Suppressor macrophage treated with lipopolysaccharide for 1 hour (primary cell): Measurements from ENCODE around the gene MAPK13.
"Not testable (repeated sequence)": the region's sequence is repeated elsewhere in the genome, so short reads cannot be mapped to it uniquely, and the experiment has no call there.

Experiments
- DNase-seq, 3 donors: peaks; one replicate each; pipeline ENCODE4 v3.0.0-alpha.2; 2020 to 2022

MAPK13 gene

DNA sequence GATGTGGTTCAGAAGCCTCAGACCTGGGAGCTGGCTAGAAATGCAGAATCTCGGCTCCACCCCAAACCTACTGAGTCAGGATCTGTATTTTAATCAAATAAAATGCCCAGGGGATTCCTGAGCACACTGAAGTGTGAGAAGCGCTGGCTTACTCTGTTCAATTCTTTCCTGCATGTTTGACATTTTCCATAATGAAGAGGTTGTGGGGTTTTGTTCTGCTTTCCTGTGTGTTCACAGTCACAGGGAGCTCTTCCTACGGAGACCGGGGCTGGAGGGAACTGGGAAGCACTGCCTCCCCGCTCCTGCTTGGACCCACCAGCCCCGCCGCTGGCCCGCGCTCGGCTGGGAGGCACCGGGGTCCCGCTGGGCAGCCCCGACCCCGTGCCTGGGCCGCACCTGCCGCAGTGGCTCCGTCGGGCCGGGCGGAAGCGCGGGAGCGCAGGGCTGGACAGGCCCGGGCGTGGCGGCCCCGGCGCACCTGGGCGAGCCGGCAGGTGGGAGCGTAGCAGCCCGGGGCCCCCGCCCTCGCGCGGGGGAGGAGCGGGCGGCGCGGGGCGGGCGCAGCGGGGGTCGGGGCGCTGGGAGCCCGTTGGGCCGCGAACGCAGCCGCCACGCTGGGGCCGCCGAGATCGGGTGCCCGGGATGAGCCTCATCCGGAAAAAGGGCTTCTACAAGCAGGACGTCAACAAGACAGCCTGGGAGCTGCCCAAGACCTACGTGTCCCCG lies at the start of gene MAPK13:
Gene MAPK13, plus strand, starts transcription at position 573 of the 726 bp plus-strand sequence. Its CDS starts 70 bp downstream, at position 643.
- DNase-seq, result peak; percentile 77 to 87 (median 78)

DNA sequence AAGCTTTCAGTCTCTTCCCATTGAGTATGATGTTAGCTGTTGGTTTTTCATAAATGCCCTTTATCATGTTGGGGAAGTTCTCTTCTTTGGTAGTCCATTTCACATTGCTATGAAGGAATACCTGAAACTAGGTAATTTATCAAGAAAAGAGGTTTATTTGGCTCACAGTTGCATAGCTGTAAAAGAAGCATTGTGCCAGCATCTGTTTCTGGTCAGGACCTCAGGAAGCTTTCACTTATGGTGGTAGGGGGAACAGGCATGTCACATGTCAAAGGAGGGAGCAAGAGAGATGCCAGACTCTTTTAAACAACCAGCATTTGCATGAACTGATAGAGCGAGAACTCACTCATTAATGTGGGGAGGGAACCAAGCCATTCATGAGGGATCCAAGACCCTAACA lies 48.0 kb upstream of the MAPK13 start:
- DNase-seq, result no peak

DNA sequence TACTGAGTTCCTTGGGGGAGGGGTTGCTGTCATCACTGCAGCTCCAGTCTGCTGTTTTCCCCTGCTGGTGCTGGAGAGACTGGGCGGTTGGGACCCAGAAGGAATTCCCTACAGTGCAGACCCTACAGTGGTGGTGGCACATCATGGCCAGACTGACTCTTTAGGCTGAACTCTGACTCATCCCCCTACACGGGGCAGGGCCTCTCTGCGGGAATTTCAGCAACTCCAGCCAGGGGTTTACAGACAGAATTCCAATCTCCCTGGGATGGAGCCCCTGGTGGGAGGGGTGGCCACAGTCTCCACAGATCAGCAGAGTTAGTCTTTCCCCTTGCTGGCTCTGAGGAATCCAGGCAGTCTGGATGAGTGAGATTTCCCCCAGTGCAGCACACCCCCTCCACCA lies 46.9 kb upstream of the MAPK13 start:
- no peak for DNase-seq

DNA sequence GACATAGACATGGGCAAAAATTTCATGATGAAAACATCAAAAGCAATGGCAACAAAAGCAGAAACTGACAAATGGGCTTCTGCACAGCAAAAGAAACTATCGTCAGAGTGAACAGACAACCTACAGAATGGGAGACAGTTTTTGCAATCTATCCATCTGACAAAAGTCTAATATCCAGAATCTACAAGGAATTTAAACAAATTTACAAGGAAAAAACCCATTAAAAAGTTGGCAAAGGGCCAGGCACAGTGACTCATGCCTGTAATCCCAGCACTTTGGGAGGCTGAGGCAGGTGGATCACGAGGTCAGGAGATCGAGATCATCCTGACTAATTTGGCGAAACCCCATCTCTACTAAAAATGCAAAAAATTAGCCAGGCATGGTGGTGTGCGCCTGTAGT lies 42.1 kb upstream of the MAPK13 start:
- not testable (repeated sequence) for DNase-seq

DNA sequence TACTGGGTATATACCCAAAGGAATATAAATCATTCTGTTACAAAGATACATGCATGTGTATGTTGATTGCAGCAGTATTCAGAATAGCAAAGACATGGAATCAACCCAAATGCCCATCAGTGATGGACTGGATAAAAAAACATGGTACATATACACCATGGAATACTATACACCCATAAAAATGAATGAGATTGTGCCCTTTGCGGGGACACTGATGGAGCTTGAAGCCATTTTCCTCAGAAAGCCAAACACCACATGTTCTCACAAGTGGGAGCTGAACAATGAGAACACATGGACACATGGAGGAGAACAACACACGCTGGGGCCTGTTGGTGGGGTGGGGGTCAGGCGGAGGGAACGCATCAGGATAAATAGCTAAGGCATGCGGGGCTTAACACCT lies 41.3 kb upstream of the MAPK13 start:
- DNase-seq, result no peak

DNA sequence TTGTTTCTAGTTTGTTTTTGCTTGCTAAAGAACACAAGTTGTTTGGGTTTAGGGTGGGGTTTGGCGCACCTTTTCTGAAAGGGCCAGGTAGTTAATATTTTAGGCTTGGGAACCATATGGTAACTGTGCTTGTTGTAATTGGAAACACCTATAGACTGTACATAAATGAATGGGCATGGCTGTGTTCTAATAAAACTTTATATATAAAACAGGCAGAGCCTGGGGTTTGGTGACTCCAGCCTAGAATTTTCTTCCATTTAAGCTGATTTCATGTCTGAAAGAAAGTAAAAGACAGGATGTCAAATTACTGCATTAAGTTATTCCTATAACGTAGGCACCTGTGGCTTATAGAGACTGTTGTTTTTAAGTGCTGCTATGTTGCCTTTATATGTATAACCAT lies 36.1 kb upstream of the MAPK13 start:
- DNase-seq, result no peak

DNA sequence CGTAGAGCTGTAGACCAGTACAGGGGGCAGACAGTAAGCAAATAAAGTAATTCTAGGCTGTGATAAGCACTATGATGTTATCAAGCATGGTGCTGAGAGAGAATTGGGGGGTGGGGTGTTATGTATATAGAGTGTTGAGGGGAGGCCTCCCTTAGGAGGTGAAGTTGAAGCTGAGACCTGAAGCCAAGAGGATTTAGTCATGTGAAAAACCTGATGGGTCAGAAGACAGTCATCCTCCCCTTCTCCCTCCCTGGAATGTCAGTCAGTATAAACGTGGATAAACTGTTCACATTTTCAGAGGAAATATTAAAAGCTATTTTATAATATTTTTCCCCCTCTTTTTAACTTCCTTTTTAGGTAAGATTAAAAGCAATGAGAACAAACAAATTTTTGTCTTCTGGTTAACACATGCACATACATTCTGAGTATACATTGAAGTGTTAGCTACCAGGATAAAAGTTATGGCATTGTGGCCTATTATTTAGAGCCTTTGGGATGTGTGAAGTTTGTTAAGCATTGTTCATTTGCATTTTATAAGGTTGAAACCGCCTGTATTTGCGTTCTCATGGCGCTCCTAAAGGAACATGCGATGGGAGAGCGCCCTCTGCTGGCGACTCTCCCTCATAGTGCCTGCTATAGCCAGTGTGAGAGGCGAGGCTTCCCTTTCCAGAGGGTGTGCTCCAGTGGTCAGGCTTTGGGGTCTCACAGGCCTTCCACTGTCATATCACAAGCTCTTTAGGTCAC lies 35.4 kb upstream of the MAPK13 start:
- peak; percentile 86 to 94 (median 91) for DNase-seq

DNA sequence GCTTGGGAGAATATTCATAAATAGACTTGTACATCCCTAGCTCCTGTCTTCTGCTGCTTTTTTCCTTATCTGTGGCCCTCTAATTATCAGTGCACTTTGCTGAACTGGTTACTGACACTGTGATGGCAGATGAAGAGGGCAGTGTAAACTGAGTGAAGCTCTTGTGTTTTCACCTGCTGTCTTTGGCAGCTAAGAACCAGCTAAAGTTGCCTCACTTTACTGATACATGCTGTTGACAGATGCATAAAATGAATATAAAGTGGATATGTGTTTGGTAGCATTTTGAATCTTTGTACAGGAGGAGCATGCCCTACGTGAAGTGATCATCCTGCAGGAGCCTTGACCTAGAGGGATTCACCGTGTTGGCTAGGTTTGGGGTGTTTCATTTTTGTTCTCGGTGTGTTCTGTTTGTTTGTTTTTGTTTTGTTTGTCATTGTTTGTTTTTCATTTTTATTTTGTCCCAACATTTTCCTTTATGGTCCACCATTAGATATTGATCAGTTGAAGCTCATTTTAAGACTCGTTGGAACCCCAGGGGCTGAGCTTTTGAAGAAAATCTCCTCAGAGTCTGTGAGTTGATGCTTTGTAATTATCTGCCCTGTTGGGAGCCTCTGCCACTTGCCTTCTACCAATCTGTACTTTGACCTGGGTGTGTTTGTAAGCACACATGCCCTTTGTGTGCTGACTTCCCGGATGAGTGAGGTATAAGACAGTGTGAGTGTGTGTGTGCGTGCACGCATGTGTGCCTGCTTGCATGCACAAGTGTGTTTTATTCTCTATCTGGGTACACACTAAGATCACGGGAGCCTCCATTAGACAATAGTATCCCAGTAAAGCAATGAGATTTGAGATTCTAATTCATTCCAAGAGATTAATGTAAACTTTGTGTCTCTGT lies 34.6 kb upstream of the MAPK13 start:
- no peak for DNase-seq

DNA sequence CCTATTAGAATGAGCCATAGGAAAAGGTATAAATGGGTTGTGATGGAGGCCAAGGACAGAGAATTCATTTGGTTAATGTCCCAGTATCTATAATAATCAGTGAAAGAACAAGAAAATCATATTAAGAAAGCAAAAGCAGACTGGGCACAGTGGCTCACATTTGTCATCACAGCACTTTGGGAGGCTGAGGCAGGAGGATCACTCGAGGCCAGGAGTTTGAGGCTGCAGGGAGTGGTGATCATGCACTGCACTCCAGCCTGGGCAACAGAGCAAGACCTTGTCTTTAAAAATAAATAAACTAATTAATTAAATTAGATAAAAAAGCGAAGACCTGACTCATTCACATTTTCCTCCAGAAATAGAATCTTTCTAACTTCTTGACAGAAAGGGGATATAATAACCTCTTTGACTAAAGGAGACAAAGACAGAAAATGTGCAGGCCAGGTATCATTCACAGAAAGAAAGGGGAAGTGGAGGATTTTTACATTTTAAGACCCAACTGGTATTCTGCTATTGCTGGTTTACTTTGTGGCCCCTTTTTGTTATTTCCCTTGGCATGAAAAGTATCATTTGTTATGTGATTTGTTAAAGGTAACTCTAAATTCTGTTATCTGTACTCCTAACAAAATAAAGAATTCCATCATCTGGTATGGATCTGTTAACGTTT lies 31.9 kb upstream of the MAPK13 start:
- DNase-seq, result no peak

DNA sequence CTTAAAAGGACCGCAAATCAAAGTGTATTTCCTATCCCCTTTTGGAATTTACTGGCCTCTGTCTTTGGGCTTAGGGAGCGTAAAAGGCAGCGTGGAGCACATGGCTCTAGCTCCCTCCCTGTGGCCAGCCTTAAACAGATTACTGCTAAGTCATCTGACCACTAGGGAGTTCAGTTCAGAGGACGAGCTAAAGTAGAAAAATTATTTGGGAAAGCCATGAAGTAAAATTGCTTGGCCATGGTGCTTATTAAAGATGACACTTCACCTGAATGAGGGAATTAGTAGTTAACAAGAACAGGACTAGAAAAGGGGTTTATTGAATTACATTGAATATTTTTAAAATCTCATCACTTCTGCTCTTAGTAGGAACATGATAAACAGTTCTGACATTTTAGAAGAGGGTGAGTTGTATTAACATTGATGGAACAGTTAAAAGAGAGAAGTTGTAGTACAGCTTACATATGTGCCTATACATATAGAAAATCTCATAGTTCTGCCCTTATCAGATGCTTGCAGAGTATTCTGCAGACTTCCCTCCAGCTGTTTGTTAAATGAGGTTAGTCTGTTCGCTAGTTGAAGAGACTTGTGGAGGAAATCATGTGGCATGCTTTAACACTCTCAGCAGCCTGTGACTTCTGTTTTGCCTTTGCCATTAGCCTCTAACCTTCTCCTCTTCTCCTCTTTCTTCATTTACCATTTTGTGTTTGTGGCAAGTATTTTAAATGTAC lies 31.2 kb upstream of the MAPK13 start:
- DNase-seq, result no peak

DNA sequence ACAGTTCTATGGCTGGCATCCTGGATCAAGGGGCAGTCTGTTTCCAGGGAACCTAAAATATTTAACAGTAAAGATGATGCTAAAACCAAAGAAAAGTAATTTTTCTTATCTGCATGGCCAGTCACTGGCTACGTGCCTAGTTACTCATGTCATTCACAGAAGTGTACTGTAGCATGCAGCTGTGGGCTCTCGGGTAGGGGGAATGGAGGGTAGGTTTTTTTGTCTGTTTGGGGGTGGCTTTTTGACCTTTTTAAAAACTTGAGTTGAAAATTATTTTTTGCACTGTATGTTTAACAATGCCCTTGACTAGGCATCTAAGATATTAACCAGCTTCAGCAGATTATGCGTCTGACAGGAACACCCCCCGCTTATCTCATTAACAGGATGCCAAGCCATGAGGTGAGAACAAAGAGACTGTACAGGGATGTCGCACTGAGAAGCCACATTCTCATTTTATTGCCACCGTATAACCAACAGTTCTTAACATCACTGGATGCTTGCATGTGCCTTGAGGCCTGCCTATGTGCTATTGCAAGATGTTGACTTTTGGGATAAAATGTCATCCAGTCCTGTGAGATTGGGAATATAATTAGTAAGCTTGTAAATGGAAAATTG lies 30.3 kb upstream of the MAPK13 start:
- no peak for DNase-seq

DNA sequence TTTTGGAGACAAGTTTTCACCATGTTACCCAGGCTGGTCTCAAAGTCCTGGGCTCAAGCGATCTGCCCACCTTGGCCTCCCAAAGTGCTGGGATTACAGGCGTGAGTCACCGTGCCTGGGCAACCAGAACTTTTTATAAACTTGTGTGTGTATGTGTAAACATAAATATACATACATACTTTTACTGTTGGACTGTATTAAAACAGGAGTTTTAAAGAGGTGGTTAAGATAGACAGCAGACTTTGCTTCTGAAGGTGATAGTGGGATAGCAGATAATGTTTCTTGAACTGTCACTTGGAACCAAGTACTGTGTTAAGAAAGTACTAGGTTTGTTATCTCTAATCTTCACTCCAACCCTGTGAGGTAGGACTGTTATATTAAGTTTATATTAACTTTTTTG lies 28.6 kb upstream of the MAPK13 start:
- no peak for DNase-seq

DNA sequence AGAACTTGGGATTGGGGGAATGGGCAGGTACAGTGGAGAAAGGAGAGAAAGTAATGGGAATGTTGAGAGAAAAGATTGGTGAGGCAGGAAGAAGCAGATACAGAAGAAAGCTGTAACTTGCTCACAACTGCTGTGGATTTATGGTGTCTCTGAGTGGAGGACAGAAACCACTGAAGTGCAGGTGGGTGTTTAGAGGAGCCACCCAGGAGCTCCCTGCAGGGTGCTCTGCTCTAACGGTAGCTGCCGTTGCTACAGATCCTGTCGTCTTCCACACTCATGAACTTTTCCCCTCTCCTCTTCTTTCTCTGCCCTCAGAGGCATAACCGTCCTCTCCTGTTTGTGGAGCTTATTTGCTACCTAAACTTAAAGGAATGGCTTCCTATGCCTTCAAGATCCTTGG lies 27.5 kb upstream of the MAPK13 start:
- no peak for DNase-seq

DNA sequence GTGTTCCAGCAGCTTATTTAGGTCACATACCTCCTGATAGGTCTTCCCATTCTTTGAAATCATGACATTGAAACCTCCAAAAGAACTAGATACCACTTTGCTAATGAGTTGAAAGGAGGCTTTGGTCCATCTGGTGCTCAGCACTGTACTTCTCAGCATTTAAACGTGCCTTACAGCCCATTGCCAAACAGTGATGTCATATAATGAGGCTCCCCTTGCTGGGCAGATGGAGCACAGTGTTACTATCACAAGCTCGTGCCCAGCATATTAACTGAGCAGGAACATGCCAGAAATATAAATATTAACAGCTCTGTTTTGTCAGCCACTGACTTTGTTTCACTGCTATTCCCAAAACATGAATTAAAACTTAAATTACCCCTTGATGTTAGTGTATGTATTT lies 25.5 kb upstream of the MAPK13 start:
- DNase-seq, result no peak

DNA sequence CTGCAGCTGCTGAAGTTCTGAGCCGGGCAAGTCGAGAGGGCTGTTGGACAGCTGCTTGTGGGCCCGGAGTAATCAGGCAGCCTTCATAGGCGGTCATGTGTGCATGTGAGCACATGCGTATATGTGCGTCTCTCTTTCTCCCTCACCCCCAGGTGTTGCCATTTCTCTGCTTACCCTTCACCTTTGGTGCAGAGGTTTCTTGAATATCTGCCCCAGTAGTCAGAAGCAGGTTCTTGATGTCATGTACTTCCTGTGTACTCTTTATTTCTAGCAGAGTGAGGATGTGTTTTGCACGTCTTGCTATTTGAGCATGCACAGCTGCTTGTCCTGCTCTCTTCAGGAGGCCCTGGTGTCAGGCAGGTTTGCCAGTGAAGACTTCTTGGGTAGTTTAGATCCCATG lies 21.2 kb upstream of the MAPK13 start:
- DNase-seq, result no peak

DNA sequence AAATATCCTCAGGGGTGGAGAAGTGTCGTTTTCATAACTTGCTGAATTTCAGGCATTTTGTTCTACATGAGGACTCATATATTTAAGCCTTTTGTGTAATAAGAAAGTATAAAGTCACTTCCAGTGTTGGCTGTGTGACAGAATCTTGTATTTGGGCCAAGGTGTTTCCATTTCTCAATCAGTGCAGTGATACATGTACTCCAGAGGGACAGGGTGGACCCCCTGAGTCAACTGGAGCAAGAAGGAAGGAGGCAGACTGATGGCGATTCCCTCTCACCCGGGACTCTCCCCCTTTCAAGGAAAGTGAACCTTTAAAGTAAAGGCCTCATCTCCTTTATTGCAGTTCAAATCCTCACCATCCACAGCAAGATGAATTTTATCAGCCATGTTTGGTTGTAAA lies 20.3 kb upstream of the MAPK13 start:
- DNase-seq, result no peak

DNA sequence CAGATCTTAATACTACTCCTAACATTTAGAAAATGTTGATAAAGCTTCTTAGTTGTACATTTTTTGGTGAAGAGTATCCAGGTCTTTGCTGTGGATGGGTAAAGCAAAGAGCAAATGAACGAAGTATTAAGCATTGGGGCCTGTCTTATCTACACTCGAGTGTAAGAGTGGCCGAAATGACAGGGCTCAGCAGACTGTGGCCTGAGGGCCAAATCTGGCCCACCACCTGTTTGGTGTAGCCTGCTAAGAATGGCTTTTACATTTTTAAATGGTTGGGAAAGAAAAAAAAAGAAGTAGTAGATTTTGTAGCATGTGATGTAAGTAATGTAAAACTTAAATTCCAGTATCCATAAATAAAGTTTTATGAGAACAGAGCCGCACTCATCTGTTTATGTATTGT lies 19.4 kb upstream of the MAPK13 start:
- no peak for DNase-seq

DNA sequence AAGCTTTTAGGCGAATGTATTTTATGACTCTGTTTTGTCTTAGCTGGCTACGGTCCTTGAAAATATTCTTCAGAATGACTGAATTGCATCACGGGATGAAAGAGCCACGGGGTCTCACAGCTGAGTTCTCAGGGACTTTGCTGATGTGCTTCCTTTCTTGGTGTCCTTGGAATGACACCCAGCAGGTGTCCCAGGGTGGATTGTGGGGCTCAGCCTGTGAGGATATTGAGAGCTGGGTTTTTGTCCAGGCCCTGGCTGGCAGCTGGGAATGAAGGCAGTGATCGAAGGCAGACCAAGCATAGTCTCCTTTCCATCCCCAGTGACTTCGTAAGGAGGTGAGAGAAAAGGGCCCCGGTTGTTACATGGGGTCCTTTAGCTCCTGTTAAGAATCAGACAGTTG lies 18.8 kb upstream of the MAPK13 start:
- DNase-seq, result no peak

DNA sequence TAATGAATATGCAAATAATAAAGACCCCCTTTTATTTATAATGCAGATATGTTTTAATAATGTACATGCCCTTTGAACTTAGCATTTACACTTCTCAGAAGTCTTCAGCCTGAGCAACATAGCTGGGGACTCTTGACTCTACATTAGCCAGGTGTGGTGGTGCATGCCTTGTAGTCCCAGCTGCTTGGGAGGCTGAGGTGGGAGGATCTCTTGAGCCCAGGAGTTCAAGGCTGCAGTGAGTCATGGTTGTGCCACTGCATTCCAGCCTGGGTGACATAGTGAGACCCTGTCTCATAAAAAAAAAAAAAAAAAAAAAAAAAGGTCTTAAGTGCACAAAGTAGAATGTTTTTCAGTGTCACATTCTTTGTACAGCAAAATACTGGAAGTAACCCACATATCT lies 17.3 kb upstream of the MAPK13 start:
- no peak for DNase-seq

DNA sequence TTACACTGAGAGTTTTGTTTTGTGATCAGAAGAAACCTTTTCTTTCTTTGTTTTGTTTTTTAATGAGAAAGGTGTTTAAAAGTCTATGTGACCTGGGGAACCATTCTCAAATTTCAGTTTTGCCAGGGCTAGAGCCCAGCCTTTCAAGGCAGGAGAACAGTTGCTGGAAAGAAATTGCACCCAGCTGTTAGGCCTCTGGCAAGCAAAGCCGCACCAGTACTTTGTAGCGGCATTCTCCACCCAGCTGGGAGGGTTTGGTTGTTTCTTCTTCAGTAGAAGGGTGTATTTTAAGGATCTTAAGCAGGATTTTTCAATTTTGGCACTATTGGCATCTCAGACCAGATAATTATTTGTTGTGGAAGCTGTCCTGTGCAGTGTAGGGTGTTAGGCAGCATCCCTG lies 16.6 kb upstream of the MAPK13 start:
- DNase-seq, result no peak

DNA sequence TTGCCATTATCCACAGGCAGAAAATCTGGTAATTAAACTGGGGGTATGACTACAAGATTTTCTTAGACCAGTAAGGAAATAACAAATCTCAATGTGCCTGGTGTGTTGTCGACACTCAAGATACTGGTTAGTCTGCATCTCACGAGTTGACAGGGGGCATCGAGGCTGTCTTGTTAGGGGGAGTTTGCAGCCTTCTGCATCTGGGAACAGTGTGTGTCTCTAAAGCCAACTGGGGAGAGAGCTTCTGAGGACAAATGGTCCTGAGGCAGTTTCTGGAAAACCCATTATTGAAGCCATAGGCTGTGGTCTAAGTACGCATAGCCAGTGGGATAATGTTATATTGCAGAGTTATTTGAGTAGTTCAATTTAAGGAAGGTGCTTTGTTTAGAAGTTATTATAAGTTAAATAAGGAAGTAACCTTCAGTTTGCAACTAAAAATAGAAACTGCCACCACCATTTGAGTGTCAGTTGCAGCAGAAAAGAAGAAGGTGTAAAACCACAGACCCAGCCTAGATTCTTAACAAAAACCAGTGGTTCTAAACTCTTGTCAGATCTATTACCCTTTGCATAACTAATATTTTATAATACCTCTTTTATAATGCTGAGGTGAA lies 15.4 kb upstream of the MAPK13 start:
- no peak for DNase-seq
